Muscle of leg (tissue), 11 donors: Measurements from ENCODE around the gene SEC11C. TPM values are rescaled to one million over a fixed set of nuclear protein-coding genes. Genes with fewer than 3 reads are reported as not detected.
A peak's percentile ranks its signal among the peaks of the same experiment; 100 is the strongest.

Experiments used
- DNase-seq: peaks from one replicate; pipeline ENCODE4 v3.0.0; 2013
- H3K27ac ChIP-seq: one replicate; pipeline ENCODE4 v1.5.1; 2013; ENCODE audit warnings: mild to moderate bottlenecking, low read length, control low read depth
- H3K27me3 ChIP-seq: one replicate; pipeline ENCODE4 v1.6.1; 2013; ENCODE audit warnings: low read length; ENCODE audit not compliant: control insufficient read depth, insufficient read depth
- H3K36me3 ChIP-seq: one replicate; pipeline ENCODE4 v1.6.1; 2013; ENCODE audit warnings: low read length; ENCODE audit not compliant: control insufficient read depth, insufficient read depth
- H3K4me1 ChIP-seq: one replicate; pipeline ENCODE4 v1.6.1; 2013; ENCODE audit warnings: low read length; ENCODE audit not compliant: control insufficient read depth, insufficient read depth
- H3K4me3 ChIP-seq: one replicate; pipeline ENCODE4 v1.5.1; 2013; ENCODE audit warnings: low read length, control low read depth
- H3K9me3 ChIP-seq: replicated peaks from 2 replicates; pipeline ENCODE4 v1.6.1; 2013; ENCODE audit warnings: low read depth, low read length; ENCODE audit not compliant: control insufficient read depth
- WGBS: methylation state at CpG from one replicate; pipeline ENCODE4 v1.1.5; 2013; ENCODE audit warnings: missing lambda C conversion rate; ENCODE audit not compliant: insufficient coverage; 5-methylcytosine and 5-hydroxymethylcytosine counted together
- polyA plus RNA-seq, 8 donors: library from polyadenylated mRNA; unstranded; fragments of 120-200 nt; gene quantifications; one replicate each; pipeline versions ENCODE4 v1.2.1 to v1.2.3, GENCODE V29; 2013; ENCODE audit warnings: inconsistent platforms in 1 of 8, low replicate concordance in 1 of 8; ENCODE audit not compliant: insufficient read length in 8 of 8, insufficient read depth in 1 of 8
- total RNA-seq: library from RNA; stranded (reverse); fragments of 120-200 nt; gene quantifications from one replicate; pipeline ENCODE4 v1.2.4, GENCODE V29; 2013

Gene SEC11C
- total and polyA plus RNA-seq, 9 donors: 8.2 to 11.5 (median 9.4) TPM

GRCh38 chr18:59159986-59160385, 20.3 kb downstream of the SEC11C start:
- H3K27ac ChIP-seq: no peak overlapping the region
- H3K36me3 ChIP-seq: no peaks in the 10 kb centered on the region
- DNase-seq: no peak
- H3K4me3 ChIP-seq: no peak overlapping the region
- no peaks in the 10 kb centered on the region for H3K9me3 ChIP-seq
- no peaks in the 10 kb centered on the region for H3K4me1 ChIP-seq
- H3K27me3 ChIP-seq: no peaks in the 10 kb centered on the region
- 90% methylated on average over 7 of the region's 10 CpGs for WGBS

DNA sequence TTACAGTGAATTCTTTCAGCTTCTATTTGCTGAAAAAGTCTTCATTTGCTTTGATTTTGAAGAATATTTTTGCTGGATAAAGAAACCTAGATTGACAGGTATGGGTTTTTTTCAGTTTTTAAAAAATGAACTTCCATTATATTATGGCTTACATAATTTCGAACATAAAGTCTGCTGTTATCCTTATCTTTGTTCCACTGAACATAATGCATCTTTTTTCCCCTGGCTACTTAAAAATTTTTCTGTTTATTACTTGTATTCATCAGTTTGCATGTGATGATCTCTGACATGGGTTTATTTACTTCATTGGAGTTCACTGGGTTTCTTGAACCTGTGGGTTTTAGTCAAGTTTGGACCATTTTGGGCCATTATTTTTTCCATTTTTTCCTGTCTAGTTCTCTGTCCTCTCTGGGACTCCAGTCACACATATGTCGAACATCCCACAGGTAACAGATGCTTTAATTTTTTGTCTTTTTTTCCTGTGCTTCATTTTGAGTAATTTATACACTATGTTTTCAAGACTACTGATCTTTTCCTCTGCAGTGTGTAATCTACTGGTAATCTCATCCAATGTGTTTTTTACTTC, 33.1 kb downstream of the SEC11C start:
- no peaks in the 10 kb centered on the region for H3K27me3 ChIP-seq
- H3K36me3 ChIP-seq: no peaks in the 10 kb centered on the region
- no peak for DNase-seq
- no peak overlapping the region for H3K27ac ChIP-seq
- no peak overlapping the region for H3K4me3 ChIP-seq
- H3K4me1 ChIP-seq: no peaks in the 10 kb centered on the region
- WGBS: no CpG with 5 or more reads among the region's 2 CpGs
- H3K9me3 ChIP-seq: peaks cover 7% of the 10 kb centered on the region

- no peaks in the 10 kb centered on the region for H3K36me3 ChIP-seq
- H3K4me3 ChIP-seq: no peak overlapping the region
- no peak overlapping the region for H3K27ac ChIP-seq
- H3K4me1 ChIP-seq: no peaks in the 10 kb centered on the region
- peaks cover 5% of the 10 kb centered on the region for H3K9me3 ChIP-seq
- no peak for DNase-seq
- H3K27me3 ChIP-seq: no peaks in the 10 kb centered on the region
- WGBS: no CpG with 5 or more reads among the region's 4 CpGs
Measured at GRCh38 chr18:59177485-59177884, 37.8 kb downstream of the SEC11C start.

DNA sequence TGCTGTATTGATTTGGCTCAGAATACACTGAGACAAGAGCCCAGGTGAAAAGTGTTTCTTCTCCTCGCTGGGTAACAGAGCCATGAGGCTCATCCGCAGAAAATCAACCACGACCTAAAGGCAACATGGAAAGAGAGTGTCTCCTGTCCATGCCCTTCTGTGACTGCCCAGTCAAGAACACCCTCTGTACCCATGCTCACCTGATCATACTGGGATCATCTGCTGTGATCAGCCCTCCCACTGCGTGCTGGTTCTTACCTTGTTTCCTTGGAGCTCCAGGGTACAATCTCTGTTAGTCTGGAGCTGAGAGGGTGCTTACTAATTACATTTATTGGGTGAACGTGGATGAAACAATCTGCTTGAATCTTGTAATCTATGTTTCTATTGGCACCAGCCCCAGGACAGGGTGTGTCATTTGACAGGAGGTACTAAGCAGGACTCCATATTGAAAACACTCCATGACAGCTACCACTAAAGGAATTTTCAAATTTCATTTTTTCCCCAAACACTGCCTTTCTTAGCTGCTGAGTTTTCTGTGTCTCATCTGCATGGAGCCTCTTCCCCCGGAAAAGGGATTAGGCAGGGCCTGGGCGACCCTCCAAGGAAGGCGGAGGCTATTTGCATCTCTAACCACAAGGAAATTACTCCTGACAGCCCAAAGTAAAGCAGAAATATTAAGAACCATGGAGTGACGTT, 40.6 kb downstream of the SEC11C start:
- no peak overlapping the region for H3K4me3 ChIP-seq
- no peaks in the 10 kb centered on the region for H3K36me3 ChIP-seq
- H3K9me3 ChIP-seq: no peaks in the 10 kb centered on the region
- WGBS: 69% methylated on average over 4 of the region's 9 CpGs
- H3K27me3 ChIP-seq: no peaks in the 10 kb centered on the region
- H3K27ac ChIP-seq: no peak overlapping the region
- peak; percentile 9 for DNase-seq
- no peaks in the 10 kb centered on the region for H3K4me1 ChIP-seq

- Histone ChIP-seq H3K27ac (no peak overlapping the region), H3K27me3 (no peaks in the 10 kb centered on the region), H3K9me3 (no peaks in the 10 kb centered on the region), H3K4me3 (no peak overlapping the region), H3K36me3 (no peaks in the 10 kb centered on the region), H3K4me1 (no peaks in the 10 kb centered on the region)
- no peak for DNase-seq
- no CpG with 5 or more reads among the region's 1 CpG for WGBS
Measured at GRCh38 chr18:59182673-59183072, 43.0 kb downstream of the SEC11C start.

- DNase-seq: no peak
- Histone ChIP-seq H3K4me3 (no peak overlapping the region), H3K9me3 (no peaks in the 10 kb centered on the region), H3K27me3 (no peaks in the 10 kb centered on the region), H3K36me3 (no peaks in the 10 kb centered on the region), H3K27ac (no peak overlapping the region), H3K4me1 (no peaks in the 10 kb centered on the region)
- no CpG with 5 or more reads among the region's 2 CpGs for WGBS
Measured at GRCh38 chr18:59189008-59189407, 49.3 kb downstream of the SEC11C start.

DNA sequence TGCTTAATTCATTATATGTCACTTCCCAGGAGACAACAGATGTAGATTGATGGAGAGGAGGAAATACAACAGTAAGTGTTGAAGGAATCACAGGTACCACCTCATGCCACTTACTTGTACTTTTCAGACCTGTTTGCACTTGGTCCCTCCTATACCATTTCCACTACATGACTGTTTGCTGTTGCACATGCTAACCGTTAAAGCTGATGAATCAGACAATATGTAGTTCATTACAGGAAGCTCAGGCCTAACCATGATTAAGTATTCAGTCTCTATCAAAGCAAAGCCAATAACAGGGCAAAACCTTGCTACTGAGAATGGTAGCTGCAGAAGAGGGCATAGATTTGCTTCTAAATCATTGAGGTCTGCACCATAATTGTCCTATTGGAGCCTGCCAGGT, 50.1 kb downstream of the SEC11C start:
- DNase-seq: no peak
- H3K4me3 ChIP-seq: no peak overlapping the region
- H3K9me3 ChIP-seq: no peaks in the 10 kb centered on the region
- WGBS: no CpG with 5 or more reads among the region's 1 CpG
- no peaks in the 10 kb centered on the region for H3K27me3 ChIP-seq
- H3K36me3 ChIP-seq: no peaks in the 10 kb centered on the region
- no peaks in the 10 kb centered on the region for H3K4me1 ChIP-seq
- H3K27ac ChIP-seq: no peak overlapping the region

DNA sequence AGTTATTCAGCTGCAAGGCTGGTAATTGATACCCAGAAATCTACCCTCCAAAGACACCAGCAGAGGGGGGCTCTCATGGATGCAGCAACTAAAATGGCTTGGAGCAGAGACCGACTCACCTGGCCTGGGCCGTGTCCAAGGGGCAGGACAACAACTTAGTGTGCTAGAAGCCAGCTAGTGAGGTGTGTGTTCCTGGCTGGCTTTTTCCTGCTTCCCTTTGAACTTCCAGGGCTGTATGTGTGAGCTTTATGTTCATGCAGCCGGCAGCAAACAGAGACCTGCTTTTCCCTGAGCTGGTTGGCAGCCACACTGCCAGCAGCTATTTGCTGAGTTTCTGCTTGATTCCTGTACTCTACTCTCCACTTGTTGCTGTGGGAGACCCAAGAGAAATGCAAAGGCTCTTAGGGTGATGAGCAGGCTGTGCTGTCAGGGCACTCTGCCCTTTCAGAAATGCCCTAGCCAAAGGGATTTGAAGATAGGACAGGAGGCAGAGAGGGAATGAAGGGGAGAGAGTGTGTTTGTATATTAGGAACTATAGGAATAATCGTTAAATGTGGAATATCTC, 56.6 kb downstream of the SEC11C start:
- peaks cover 6% of the 10 kb centered on the region for H3K27me3 ChIP-seq
- WGBS: 72% methylated on average over 3 of the region's 4 CpGs
- no peaks in the 10 kb centered on the region for H3K36me3 ChIP-seq
- no peaks in the 10 kb centered on the region for H3K4me1 ChIP-seq
- no peaks in the 10 kb centered on the region for H3K9me3 ChIP-seq
- H3K4me3 ChIP-seq: no peak overlapping the region
- H3K27ac ChIP-seq: no peak overlapping the region
- DNase-seq: no peak

- Histone ChIP-seq H3K27ac (no peak overlapping the region), H3K4me1 (no peaks in the 10 kb centered on the region), H3K4me3 (no peak overlapping the region), H3K27me3 (peaks cover 6% of the 10 kb centered on the region), H3K9me3 (no peaks in the 10 kb centered on the region), H3K36me3 (no peaks in the 10 kb centered on the region)
- WGBS: 60% methylated on average over 2 of the region's 2 CpGs
- no peak for DNase-seq
Measured at GRCh38 chr18:59197636-59198035, 58.0 kb downstream of the SEC11C start.

- H3K27me3 ChIP-seq: peaks cover 6% of the 10 kb centered on the region
- H3K4me1 ChIP-seq: no peaks in the 10 kb centered on the region
- H3K4me3 ChIP-seq: no peak overlapping the region
- DNase-seq: no peak
- H3K9me3 ChIP-seq: no peaks in the 10 kb centered on the region
- WGBS: 98% methylated on average over 4 of the region's 6 CpGs
- no peaks in the 10 kb centered on the region for H3K36me3 ChIP-seq
- H3K27ac ChIP-seq: no peak overlapping the region
Measured at GRCh38 chr18:59198215-59198614, 58.5 kb downstream of the SEC11C start.
